Loucy (cell line): ENCODE data around the gene ILK.

Experiments
- H2AFZ ChIP-seq: fragments of 200-600 bp; sonication (generic); 2 replicates; pipeline ENCODE4 v1.6.0; 2016; ENCODE audit warnings: antibody characterized with exemption, mild to moderate bottlenecking, low read length, moderate library complexity
- H3F3A ChIP-seq: fragments of 200-600 bp; 2 replicates; pipeline ENCODE4 v1.6.0; 2016; ENCODE audit warnings: antibody characterized with exemption, low read depth, mild to moderate bottlenecking
- H3K27me3 ChIP-seq: fragments of 200-600 bp; sonication (generic); 2 replicates; pipeline ENCODE4 v1.6.1; 2014; ENCODE audit warnings: low read length, mild to moderate bottlenecking; ENCODE audit not compliant: insufficient read depth, poor library complexity, severe bottlenecking
- H3K36me3 ChIP-seq: fragments of 200-600 bp; sonication (generic); 2 replicates; pipeline ENCODE4 v1.6.1; 2016; ENCODE audit warnings: low read length; ENCODE audit not compliant: insufficient read depth
- H3K4me1 ChIP-seq: fragments of 200-600 bp; sonication (generic); 2 replicates; pipeline ENCODE4 v1.5.1; 2014; ENCODE audit warnings: low read length, mild to moderate bottlenecking; ENCODE audit not compliant: insufficient read depth, poor library complexity, severe bottlenecking
- H3K4me2 ChIP-seq: fragments of 200-600 bp; sonication (generic); 2 replicates; pipeline ENCODE4 v1.6.0; 2014; ENCODE audit warnings: antibody characterized with exemption, low read length, low read depth, mild to moderate bottlenecking; ENCODE audit not compliant: poor library complexity, severe bottlenecking
- H3K4me3 ChIP-seq: fragments of 200-600 bp; sonication (generic); 2 replicates; pipeline ENCODE4 v1.5.1; 2014; ENCODE audit warnings: low read length, mild to moderate bottlenecking, mixed read lengths; ENCODE audit not compliant: poor library complexity, severe bottlenecking
- H3K79me2 ChIP-seq: fragments of 200-600 bp; sonication (generic); 2 replicates; pipeline ENCODE4 v1.6.1; 2014; ENCODE audit warnings: low read length; ENCODE audit not compliant: insufficient read depth
- H3K9ac ChIP-seq: fragments of 200-600 bp; sonication (generic); 2 replicates; pipeline ENCODE4 v1.6.0; 2014; ENCODE audit warnings: mild to moderate bottlenecking, low read depth, low read length, moderate library complexity; ENCODE audit not compliant: poor library complexity, severe bottlenecking
- H3K9me2 ChIP-seq: fragments of 200-600 bp; sonication (generic); replicated peaks from 2 replicates; pipeline ENCODE4 v1.6.1; 2016; ENCODE audit warnings: low read depth, low read length, mixed read lengths
- H3K9me3 ChIP-seq: fragments of 200-600 bp; sonication (generic); 2 replicates; pipeline ENCODE4 v1.6.1; 2014; ENCODE audit warnings: mild to moderate bottlenecking, antibody characterized with exemption, low read length, low read depth; ENCODE audit not compliant: insufficient read depth
- H4K20me1 ChIP-seq: fragments of 200-600 bp; sonication (generic); 2 replicates; pipeline ENCODE4 v1.6.0; 2014; ENCODE audit warnings: antibody characterized with exemption, low read length, mild to moderate bottlenecking; ENCODE audit not compliant: insufficient read depth, poor library complexity, severe bottlenecking
- EZH2phosphoT487 ChIP-seq: fragments of 200-600 bp; IDR thresholded peaks from 2 replicates; pipeline ENCODE4 v1.6.1; 2018; ENCODE audit warnings: antibody characterized with exemption, mild to moderate bottlenecking, moderate library complexity, borderline replicate concordance
- TF ChIP-seq, protein P1 (sequence below): fragments of 200-600 bp; sonication (generic); conservative IDR thresholded peaks from 2 replicates; pipeline ENCODE4 v1.5.1; 2014; ENCODE audit warnings: mild to moderate bottlenecking, antibody characterized with exemption, low read length

Gene ILK

DNA sequence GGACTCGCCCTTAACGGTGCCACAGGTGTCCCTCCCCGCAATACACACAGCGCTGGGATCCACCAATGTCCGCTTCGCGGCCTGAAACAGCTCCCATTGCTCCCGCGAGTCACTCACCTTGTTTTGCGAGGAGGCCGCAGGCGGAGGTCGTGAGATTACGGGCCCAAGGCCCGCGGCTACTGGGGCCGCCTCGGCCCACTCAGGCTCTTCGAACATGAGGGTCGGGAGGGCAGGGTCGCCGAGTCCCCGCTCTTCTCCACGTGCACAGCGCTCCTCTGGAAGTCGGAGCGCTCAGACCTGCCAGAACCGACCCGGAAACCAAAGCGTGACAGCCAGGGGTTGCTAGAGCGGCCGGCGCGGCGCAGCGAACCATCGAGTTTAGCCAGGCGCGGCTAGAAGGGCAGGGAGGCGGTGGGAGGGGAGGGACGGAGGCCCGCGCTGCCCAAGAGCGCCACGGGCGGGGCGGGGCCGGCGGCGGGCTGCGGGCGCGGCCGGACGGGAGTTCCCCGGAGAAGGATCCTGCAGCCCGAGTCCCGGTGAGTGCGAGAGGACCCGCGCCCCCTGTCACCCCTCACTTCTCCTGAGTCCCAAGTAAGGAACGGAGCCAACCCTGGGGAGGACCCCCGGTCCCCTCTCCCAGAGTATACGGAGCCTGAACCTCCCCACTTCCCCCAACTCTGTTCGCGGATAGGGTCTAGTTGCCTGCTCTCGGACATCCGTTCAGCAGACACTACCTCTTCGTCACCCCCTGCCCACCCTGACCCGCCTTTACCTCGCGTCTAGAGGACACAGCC lies at the start of gene ILK, which contains the start of gene RRP8:
Gene ILK (plus strand): TSS at position 488 of the 794 bp plus-strand sequence. CDS start 498 bp downstream, outside the sequence.
Gene RRP8 (minus strand): TSS at position 330 of the 794 bp plus-strand sequence. CDS start 114 bp downstream, at position 216.
- peak within 1 kb of the TSS; percentile 97 for H3K4me2 ChIP-seq
- H3K4me3 ChIP-seq: peak within 1 kb of the TSS; percentile 99
- H3K9me3 ChIP-seq: no peaks in the 10 kb centered on the region
- TF ChIP-seq, protein P1, sequence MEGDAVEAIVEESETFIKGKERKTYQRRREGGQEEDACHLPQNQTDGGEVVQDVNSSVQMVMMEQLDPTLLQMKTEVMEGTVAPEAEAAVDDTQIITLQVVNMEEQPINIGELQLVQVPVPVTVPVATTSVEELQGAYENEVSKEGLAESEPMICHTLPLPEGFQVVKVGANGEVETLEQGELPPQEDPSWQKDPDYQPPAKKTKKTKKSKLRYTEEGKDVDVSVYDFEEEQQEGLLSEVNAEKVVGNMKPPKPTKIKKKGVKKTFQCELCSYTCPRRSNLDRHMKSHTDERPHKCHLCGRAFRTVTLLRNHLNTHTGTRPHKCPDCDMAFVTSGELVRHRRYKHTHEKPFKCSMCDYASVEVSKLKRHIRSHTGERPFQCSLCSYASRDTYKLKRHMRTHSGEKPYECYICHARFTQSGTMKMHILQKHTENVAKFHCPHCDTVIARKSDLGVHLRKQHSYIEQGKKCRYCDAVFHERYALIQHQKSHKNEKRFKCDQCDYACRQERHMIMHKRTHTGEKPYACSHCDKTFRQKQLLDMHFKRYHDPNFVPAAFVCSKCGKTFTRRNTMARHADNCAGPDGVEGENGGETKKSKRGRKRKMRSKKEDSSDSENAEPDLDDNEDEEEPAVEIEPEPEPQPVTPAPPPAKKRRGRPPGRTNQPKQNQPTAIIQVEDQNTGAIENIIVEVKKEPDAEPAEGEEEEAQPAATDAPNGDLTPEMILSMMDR: no peak
- TF ChIP-seq EZH2phosphoT487: no peak
- no peaks in the 10 kb centered on the region for H3K27me3 ChIP-seq
- peaks cover 79% of the 10 kb centered on the region for H3K4me1 ChIP-seq
- peaks cover 98% of the 10 kb centered on the region for H3K79me2 ChIP-seq
- H3F3A ChIP-seq: 0 out of 2 replicates have a peak, but pooled peaks cover 10% of the 10 kb centered on the region
- peaks cover 54% of the 10 kb centered on the region for H4K20me1 ChIP-seq
- no peaks in the 10 kb centered on the region for H3K9me2 ChIP-seq
- peak within 1 kb of the TSS; percentile 87 for H2AFZ ChIP-seq
- H3K9ac ChIP-seq: peak within 1 kb of the TSS; percentile 97
- peaks cover 29% of the 10 kb centered on the region; the same call in 1 of the 2 replicates for H3K36me3 ChIP-seq

- H3K9me3 ChIP-seq: no peaks in the 10 kb centered on the region
- no peaks in the 10 kb centered on the region for H3K36me3 ChIP-seq
- no peak overlapping the region for H3K4me3 ChIP-seq
- H2AFZ ChIP-seq: no peak overlapping the region
- no peak overlapping the region for H3K4me2 ChIP-seq
- no peak overlapping the region for H3K9ac ChIP-seq
- no peaks in the 10 kb centered on the region for H3K27me3 ChIP-seq
- no peaks in the 10 kb centered on the region for H3K79me2 ChIP-seq
- H3K9me2 ChIP-seq: no peaks in the 10 kb centered on the region
- H4K20me1 ChIP-seq: no peaks in the 10 kb centered on the region
- H3F3A ChIP-seq: no peaks in the 10 kb centered on the region
- no peaks in the 10 kb centered on the region for H3K4me1 ChIP-seq
- TF ChIP-seq, protein P1: no peak
- no peak for TF ChIP-seq EZH2phosphoT487
Measured at GRCh38 chr11:6554828-6555706, 48.5 kb upstream of the ILK start.

DNA sequence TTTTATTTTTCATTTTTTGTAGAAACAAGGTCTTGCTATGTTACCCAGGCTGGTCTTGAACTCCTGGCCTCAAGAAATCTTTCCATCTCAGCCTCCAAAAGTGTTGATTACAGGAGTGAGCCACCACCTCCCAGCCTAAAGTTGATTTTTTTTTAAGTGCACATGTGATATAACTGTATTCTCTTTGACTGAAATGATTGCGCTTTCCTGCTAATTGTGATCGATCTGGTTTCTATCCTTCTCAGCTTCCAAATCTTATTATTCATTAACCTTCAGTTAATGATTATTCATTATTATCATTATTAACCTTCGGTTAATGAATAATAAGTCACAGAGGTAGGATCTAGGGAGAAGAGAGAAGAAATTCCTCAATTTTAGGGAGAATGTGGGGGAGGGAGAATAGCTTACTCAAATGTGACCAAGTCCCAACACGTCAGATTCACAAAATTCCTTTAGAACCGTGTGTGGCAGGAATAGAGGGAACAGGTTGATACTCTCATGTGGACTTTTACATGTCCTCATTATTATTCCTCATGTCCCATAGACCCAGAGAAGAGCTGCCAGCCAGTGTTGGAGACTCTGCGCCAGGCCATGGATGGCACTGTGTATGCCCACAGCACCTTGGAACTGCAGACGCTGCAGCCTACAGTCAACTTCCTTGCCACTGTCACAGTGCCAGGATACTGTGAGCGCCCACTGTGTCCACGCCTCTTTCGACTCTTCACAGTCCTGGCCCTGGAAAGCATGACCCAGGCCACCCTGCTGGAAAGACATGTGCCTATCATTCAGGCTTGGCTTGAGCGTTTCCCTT lies 47.2 kb upstream of the ILK start:
- Histone ChIP-seq H3K4me1 (no peaks in the 10 kb centered on the region), H3K4me3 (no peak overlapping the region), H3K9ac (no peak overlapping the region), H3F3A (no peaks in the 10 kb centered on the region), H3K9me3 (no peaks in the 10 kb centered on the region), H3K79me2 (no peaks in the 10 kb centered on the region), H3K9me2 (no peaks in the 10 kb centered on the region), H3K27me3 (no peaks in the 10 kb centered on the region), H2AFZ (no peak overlapping the region), H4K20me1 (no peaks in the 10 kb centered on the region), H3K4me2 (no peak overlapping the region), H3K36me3 (no peaks in the 10 kb centered on the region)
- TF ChIP-seq, protein P1: no peak
- no peak for TF ChIP-seq EZH2phosphoT487
